WTC11 (cell line): ENCODE measurements around the gene CACNA1C.

Experiments used
- ESRRA ChIP-seq: sonication (generic); formaldehyde crosslinking; IDR thresholded peaks from 2 replicates; pipeline ENCODE4 v1.8.1; 2022; ENCODE audit warnings: mild to moderate bottlenecking, missing genetic modification reagents, borderline replicate concordance
- ETV6 ChIP-seq: sonication (generic); formaldehyde crosslinking; IDR thresholded peaks from 2 replicates; pipeline ENCODE4 v1.8.1; 2022; ENCODE audit warnings: mild to moderate bottlenecking, missing genetic modification reagents
- FOXJ3 ChIP-seq: sonication (generic); formaldehyde crosslinking; IDR thresholded peaks from 2 replicates; pipeline ENCODE4 v1.9.0; 2021; ENCODE audit warnings: missing genetic modification reagents, mild to moderate bottlenecking, borderline replicate concordance
- FOXK1 ChIP-seq: sonication (generic); formaldehyde crosslinking; IDR thresholded peaks from 2 replicates; pipeline ENCODE4 v1.8.0; 2022; ENCODE audit warnings: mild to moderate bottlenecking, moderate library complexity, missing genetic modification reagents
- GTF2I ChIP-seq: fragments of 250-450 bp; sonication (Bioruptor Pico); conservative IDR thresholded peaks from 2 replicates; pipeline ENCODE4 v1.4.0; 2021; ENCODE audit warnings: mild to moderate bottlenecking
- SP1 ChIP-seq: sonication (generic); formaldehyde crosslinking; conservative IDR thresholded peaks from 2 replicates; pipeline ENCODE4 v1.8.1; 2022; ENCODE audit warnings: missing genetic modification reagents
- TCF7 ChIP-seq: sonication (generic); formaldehyde crosslinking; IDR thresholded peaks from 2 replicates; pipeline ENCODE4 v1.8.0; 2022; ENCODE audit warnings: mild to moderate bottlenecking, low read depth, missing genetic modification reagents, moderate library complexity
- TEAD4 ChIP-seq: sonication (generic); formaldehyde crosslinking; IDR thresholded peaks from 2 replicates; pipeline ENCODE4 v1.8.0; 2022; ENCODE audit warnings: mild to moderate bottlenecking, missing genetic modification reagents
- ZNF232 ChIP-seq: sonication (generic); formaldehyde crosslinking; IDR thresholded peaks from 2 replicates; pipeline ENCODE4 v1.8.0; 2022; ENCODE audit warnings: mild to moderate bottlenecking, missing genetic modification reagents
- TF ChIP-seq, protein P1 (sequence below): fragments of 200-600 bp; IDR thresholded peaks from 2 replicates; pipeline ENCODE4 v1.8.0; 2022; ENCODE audit warnings: antibody characterized with exemption
- TF ChIP-seq, protein P2 (sequence below): sonication (generic); formaldehyde crosslinking; IDR thresholded peaks from 2 replicates; pipeline ENCODE4 v1.8.1; 2023; ENCODE audit warnings: mild to moderate bottlenecking, missing genetic modification reagents, moderate library complexity
- TF ChIP-seq, protein P3 (sequence below): sonication (generic); formaldehyde crosslinking; IDR thresholded peaks from 2 replicates; pipeline ENCODE4 v1.8.0; 2022; ENCODE audit warnings: mild to moderate bottlenecking, missing genetic modification reagents
- TF ChIP-seq, protein P4 (sequence below): sonication (generic); formaldehyde crosslinking; IDR thresholded peaks from 2 replicates; pipeline ENCODE4 v1.8.0; 2022; ENCODE audit warnings: mild to moderate bottlenecking, missing genetic modification reagents

DNA sequence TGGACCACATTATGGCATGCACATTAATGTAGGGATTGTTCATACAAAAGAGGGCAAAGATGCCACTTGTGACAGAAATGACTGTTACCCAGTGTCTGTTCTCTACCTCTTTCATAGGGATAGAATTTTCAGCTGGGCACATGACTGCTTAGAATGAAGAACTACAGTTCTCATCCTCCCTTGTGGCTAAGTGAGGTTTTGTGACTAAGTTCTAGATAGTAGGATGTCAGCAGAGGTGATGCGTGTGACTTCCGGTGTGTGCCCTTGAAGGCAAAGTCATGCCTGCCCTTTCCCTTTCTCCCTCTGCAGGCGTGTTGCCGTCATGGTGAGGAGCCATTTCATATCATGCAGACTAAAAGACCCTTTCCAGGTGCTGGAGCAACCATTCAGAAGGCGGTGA, 99.3 kb downstream of the CACNA1C start:
- TF ChIP-seq GTF2I (no peak), FOXJ3 (CRISPR knock-in tag) (no peak), TCF7 (CRISPR knock-in tag) (no peak), FOXK1 (CRISPR knock-in tag) (no peak), ESRRA (no peak), ZNF232 (CRISPR knock-in tag) (no peak), TEAD4 (CRISPR knock-in tag) (no peak), ETV6 (CRISPR knock-in tag) (no peak), SP1 (CRISPR knock-in tag) (no peak)
- TF ChIP-seq, protein P1, sequence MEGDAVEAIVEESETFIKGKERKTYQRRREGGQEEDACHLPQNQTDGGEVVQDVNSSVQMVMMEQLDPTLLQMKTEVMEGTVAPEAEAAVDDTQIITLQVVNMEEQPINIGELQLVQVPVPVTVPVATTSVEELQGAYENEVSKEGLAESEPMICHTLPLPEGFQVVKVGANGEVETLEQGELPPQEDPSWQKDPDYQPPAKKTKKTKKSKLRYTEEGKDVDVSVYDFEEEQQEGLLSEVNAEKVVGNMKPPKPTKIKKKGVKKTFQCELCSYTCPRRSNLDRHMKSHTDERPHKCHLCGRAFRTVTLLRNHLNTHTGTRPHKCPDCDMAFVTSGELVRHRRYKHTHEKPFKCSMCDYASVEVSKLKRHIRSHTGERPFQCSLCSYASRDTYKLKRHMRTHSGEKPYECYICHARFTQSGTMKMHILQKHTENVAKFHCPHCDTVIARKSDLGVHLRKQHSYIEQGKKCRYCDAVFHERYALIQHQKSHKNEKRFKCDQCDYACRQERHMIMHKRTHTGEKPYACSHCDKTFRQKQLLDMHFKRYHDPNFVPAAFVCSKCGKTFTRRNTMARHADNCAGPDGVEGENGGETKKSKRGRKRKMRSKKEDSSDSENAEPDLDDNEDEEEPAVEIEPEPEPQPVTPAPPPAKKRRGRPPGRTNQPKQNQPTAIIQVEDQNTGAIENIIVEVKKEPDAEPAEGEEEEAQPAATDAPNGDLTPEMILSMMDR, result no peak
- TF ChIP-seq, protein P2, sequence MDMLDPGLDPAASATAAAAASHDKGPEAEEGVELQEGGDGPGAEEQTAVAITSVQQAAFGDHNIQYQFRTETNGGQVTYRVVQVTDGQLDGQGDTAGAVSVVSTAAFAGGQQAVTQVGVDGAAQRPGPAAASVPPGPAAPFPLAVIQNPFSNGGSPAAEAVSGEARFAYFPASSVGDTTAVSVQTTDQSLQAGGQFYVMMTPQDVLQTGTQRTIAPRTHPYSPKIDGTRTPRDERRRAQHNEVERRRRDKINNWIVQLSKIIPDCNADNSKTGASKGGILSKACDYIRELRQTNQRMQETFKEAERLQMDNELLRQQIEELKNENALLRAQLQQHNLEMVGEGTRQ (CRISPR knock-in tag), result no peak
- TF ChIP-seq, protein P3, sequence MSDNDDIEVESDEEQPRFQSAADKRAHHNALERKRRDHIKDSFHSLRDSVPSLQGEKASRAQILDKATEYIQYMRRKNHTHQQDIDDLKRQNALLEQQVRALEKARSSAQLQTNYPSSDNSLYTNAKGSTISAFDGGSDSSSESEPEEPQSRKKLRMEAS (CRISPR knock-in tag), result no peak
- TF ChIP-seq, protein P4, sequence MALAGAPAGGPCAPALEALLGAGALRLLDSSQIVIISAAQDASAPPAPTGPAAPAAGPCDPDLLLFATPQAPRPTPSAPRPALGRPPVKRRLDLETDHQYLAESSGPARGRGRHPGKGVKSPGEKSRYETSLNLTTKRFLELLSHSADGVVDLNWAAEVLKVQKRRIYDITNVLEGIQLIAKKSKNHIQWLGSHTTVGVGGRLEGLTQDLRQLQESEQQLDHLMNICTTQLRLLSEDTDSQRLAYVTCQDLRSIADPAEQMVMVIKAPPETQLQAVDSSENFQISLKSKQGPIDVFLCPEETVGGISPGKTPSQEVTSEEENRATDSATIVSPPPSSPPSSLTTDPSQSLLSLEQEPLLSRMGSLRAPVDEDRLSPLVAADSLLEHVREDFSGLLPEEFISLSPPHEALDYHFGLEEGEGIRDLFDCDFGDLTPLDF (CRISPR knock-in tag), result no peak
